Measurements from ENCODE around the gene KRT13. TPM values are rescaled to one million over a fixed set of nuclear protein-coding genes. Genes with fewer than 3 reads are reported as not detected.

KRT13 gene
- total RNA-seq, 3 donors from 2014 or later, result 1.6 TPM; not detected in 2

- peaks cover 0 to 3% of the 10 kb centered on the region in 2 donors for H3K27me3 ChIP-seq
- no peak for DNase-seq (ENCODE audit: low spot score in 2 of 2)
- no peaks in the 10 kb centered on the region for H3K36me3 ChIP-seq
- H3K9me3 ChIP-seq, result no peaks in the 10 kb centered on the region
- intact Hi-C loops (cut with DNase I; ENCODE audit: low total_unique reads), result no loop called here
- no peak overlapping the region for H3K4me3 ChIP-seq
- H3K4me1 ChIP-seq, result peaks cover 0 to 32% of the 10 kb centered on the region in 2 donors
- H3K27ac ChIP-seq, result peak overlapping the region; percentile 34 to 78
- no peak for TF ChIP-seq CTCF (IDR thresholded peaks at IDR 0.05)
- TF ChIP-seq POLR2AphosphoS5 (IDR thresholded peaks at IDR 0.05), result no peak
- TF ChIP-seq POLR2A (IDR thresholded peaks at IDR 0.05), result no peak
Observed at GRCh38 chr17:41533613-41534012, 28.2 kb upstream of the KRT13 start.

GRCh38 chr17:41532947-41533570 is 27.6 kb upstream of the KRT13 start:
- Histone ChIP-seq H3K27ac (peak overlapping the region; percentile 34 to 78), H3K27me3 (peaks cover 0 to 8% of the 10 kb centered on the region in 2 donors), H3K4me3 (no peak overlapping the region), H3K36me3 (no peaks in the 10 kb centered on the region), H3K4me1 (peaks cover 0 to 29% of the 10 kb centered on the region in 2 donors), H3K9me3 (no peaks in the 10 kb centered on the region)
- TF ChIP-seq POLR2A (IDR thresholded peaks at IDR 0.05) (no peak), CTCF (IDR thresholded peaks at IDR 0.05) (no peak), POLR2AphosphoS5 (IDR thresholded peaks at IDR 0.05) (no peak)
- DNase-seq (ENCODE audit: low spot score in 2 of 2), result peak in 1 of 2 donors; percentile 67
- intact Hi-C loops (cut with DNase I; ENCODE audit: low total_unique reads), result no loop called here

GRCh38 chr17:41531993-41532392 is 26.6 kb upstream of the KRT13 start:
- TF ChIP-seq CTCF (IDR thresholded peaks at IDR 0.05) (no peak), POLR2AphosphoS5 (IDR thresholded peaks at IDR 0.05) (no peak), POLR2A (IDR thresholded peaks at IDR 0.05) (no peak)
- no peak for DNase-seq (ENCODE audit: low spot score in 2 of 2)
- Histone ChIP-seq H3K4me1 (peaks cover 0 to 20% of the 10 kb centered on the region in 2 donors), H3K4me3 (no peak overlapping the region), H3K27ac (peak overlapping the region; percentile 34 to 78), H3K27me3 (peaks cover 3 to 18% of the 10 kb centered on the region in 2 donors), H3K36me3 (no peaks in the 10 kb centered on the region), H3K9me3 (no peaks in the 10 kb centered on the region)
- intact Hi-C loops (cut with DNase I; ENCODE audit: low total_unique reads), result no loop called here

- H3K27me3 ChIP-seq, result peaks cover 3 to 18% of the 10 kb centered on the region in 2 donors
- H3K36me3 ChIP-seq, result no peaks in the 10 kb centered on the region
- no peaks in the 10 kb centered on the region for H3K9me3 ChIP-seq
- intact Hi-C loops (cut with DNase I; ENCODE audit: low total_unique reads), result no loop called here
- peak overlapping the region; percentile 87 to 94 for H3K27ac ChIP-seq
- peaks cover 0 to 9% of the 10 kb centered on the region in 2 donors for H3K4me1 ChIP-seq
- H3K4me3 ChIP-seq, result no peak overlapping the region
- no peak for TF ChIP-seq POLR2AphosphoS5 (IDR thresholded peaks at IDR 0.05)
- DNase-seq (ENCODE audit: low spot score in 2 of 2), result no peak
Observed at GRCh38 chr17:41530062-41531048, 24.9 kb upstream of the KRT13 start.

- no peak for TF ChIP-seq POLR2AphosphoS5 (IDR thresholded peaks at IDR 0.05)
- no peak for TF ChIP-seq CTCF (IDR thresholded peaks at IDR 0.05)
- TF ChIP-seq POLR2A (IDR thresholded peaks at IDR 0.05), result no peak
- H3K4me1 ChIP-seq, result peaks cover 0 to 4% of the 10 kb centered on the region in 2 donors
- no peaks in the 10 kb centered on the region for H3K36me3 ChIP-seq
- H3K27ac ChIP-seq, result peak overlapping the region; percentile 87 to 94
- H3K4me3 ChIP-seq, result peak overlapping the region in 2 of 3 donors; percentile 57 to 69
- H3K9me3 ChIP-seq, result no peaks in the 10 kb centered on the region
- DNase-seq (ENCODE audit: low spot score in 2 of 2), result no peak
- peaks cover 3 to 18% of the 10 kb centered on the region in 2 donors for H3K27me3 ChIP-seq
- intact Hi-C loops (cut with DNase I; ENCODE audit: low total_unique reads), result no loop called here
Observed at GRCh38 chr17:41529491-41529915, 24.1 kb upstream of the KRT13 start.

All from breast epithelium (tissue), 4 donors.